Progenitor cell of endocrine pancreas (in vitro differentiated cells): ENCODE measurements around the gene PCMTD2. TPM values are rescaled to one million over a fixed set of nuclear protein-coding genes. Genes with fewer than 3 reads are reported as not detected.

ENCODE experiments used
- DNase-seq: peaks from one replicate; pipeline ENCODE4 v3.0.0; 2021; ENCODE audit warnings: low spot score; ENCODE audit not compliant: unreplicated experiment
- H3K27ac Mint-ChIP-seq: 2 replicates; pipeline ENCODE4 v1.8.0; 2021; ENCODE audit warnings: mild to moderate bottlenecking, moderate library complexity, mixed read lengths
- H3K27me3 Mint-ChIP-seq: 2 replicates; pipeline ENCODE4 v1.8.0; 2021; ENCODE audit warnings: mixed read lengths
- H3K36me3 Mint-ChIP-seq: 2 replicates; pipeline ENCODE4 v1.8.0; 2022; ENCODE audit warnings: mixed read lengths; ENCODE audit not compliant: insufficient read depth
- H3K4me1 Mint-ChIP-seq: 2 replicates; pipeline ENCODE4 v1.8.0; 2021; ENCODE audit warnings: low read depth, mixed read lengths
- H3K4me3 Mint-ChIP-seq: 2 replicates; pipeline ENCODE4 v1.8.0; 2021; ENCODE audit warnings: low read depth, mild to moderate bottlenecking, moderate library complexity, mixed read lengths
- H3K9me3 Mint-ChIP-seq: 2 replicates; pipeline ENCODE4 v1.8.0; 2021; ENCODE audit warnings: low read depth, mixed read lengths
- total RNA-seq: library from RNA; stranded (reverse); gene quantifications from 2 replicates; pipeline ENCODE4 v1.2.1, GENCODE V29; 2021
- TF ChIP-seq, protein P1 (sequence below): fragments of 200-600 bp; sonication (generic); IDR thresholded peaks from one replicate; pipeline ENCODE4 v1.5.0; 2021; ENCODE audit warnings: antibody characterized with exemption, mild to moderate bottlenecking; ENCODE audit not compliant: unreplicated experiment

Gene PCMTD2
- total RNA-seq, 1 donor from 2014 or later = 106 TPM

DNA sequence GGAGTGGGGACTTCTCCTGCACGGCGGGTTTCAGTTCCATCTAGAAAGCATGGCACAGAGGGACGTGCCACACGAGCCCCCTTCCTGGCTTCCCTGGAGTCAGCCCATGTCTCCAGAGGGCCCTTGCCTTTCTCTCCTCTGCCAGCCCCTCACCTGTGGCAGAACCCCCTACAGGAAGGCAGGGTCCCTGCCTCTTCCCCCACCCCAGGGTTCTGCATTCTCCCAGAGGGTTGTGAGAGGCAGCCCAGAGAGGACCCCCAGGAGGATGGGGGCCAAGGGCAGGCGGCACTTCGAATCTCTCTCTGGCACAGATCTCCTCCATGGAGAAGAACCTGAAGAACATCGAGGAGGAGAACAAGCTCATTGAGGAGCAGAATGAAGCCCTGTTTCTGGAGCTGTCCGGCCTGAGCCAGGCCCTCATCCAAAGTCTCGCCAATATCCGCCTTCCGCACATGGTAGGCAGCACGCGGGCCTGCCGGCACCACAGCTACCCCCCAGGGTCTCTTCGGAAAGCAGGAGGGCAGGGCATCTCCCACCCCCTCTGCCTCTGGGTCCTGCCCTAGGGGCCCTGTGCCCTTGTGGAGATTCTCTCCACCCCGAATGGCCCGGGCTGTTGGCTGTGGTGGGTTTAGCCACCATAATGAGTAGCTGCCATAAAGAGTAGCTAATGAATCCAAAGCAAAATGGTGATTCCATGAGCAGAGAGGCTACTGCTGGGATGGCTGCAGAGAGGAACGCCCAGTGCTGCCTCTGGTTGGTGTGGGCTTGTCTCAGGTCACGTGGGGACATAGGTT, 15.9 kb upstream of the PCMTD2 start:
- Mint-ChIP-seq H3K27me3 (no peaks in the 10 kb centered on the region), H3K36me3 (no peaks in the 10 kb centered on the region), H3K4me3 (no peak overlapping the region), H3K27ac (no peak overlapping the region), H3K4me1 (no peaks in the 10 kb centered on the region), H3K9me3 (no peaks in the 10 kb centered on the region)
- no peak for DNase-seq
- TF ChIP-seq, protein P1, sequence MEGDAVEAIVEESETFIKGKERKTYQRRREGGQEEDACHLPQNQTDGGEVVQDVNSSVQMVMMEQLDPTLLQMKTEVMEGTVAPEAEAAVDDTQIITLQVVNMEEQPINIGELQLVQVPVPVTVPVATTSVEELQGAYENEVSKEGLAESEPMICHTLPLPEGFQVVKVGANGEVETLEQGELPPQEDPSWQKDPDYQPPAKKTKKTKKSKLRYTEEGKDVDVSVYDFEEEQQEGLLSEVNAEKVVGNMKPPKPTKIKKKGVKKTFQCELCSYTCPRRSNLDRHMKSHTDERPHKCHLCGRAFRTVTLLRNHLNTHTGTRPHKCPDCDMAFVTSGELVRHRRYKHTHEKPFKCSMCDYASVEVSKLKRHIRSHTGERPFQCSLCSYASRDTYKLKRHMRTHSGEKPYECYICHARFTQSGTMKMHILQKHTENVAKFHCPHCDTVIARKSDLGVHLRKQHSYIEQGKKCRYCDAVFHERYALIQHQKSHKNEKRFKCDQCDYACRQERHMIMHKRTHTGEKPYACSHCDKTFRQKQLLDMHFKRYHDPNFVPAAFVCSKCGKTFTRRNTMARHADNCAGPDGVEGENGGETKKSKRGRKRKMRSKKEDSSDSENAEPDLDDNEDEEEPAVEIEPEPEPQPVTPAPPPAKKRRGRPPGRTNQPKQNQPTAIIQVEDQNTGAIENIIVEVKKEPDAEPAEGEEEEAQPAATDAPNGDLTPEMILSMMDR = no peak

DNA sequence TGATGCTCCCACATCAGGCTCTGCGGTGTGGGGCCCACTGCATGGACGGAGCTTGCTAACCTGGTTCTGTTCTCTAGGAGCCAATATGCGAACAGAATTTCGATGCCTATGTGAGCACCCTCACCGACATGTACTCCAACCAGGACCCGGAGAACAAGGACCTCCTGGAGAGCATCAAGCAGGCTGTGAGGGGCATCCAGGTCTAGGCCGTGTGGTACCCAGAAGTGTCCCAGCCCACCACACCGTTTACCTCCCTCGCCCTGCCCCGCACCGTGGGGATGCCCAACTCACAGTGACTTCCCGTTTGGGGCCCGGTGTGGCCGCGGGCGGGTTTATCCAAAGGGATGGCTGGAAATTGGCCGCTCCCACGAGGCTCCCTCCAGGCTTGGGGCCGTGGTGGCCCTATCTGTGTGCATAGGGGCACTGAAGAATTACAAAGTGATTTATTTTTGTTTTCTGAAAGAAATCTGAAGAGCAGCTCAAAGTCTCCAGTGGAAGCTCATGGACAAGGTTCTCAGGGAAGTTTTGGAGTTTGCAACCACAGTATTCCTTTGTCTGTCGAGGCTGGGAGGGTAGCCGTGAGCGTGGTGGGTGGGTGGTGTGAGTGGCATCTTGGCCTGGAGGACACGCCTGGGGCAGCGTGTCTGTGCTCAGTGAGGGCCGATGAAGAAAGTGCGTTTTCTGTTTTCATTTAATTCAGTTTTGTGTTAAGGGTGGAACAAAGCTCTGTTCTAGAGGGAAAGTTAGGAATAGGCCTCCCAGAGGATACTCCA, 15.1 kb upstream of the PCMTD2 start:
- no peaks in the 10 kb centered on the region for H3K36me3 Mint-ChIP-seq
- no peaks in the 10 kb centered on the region for H3K4me1 Mint-ChIP-seq
- DNase-seq = no peak
- H3K4me3 Mint-ChIP-seq = no peak overlapping the region
- no peaks in the 10 kb centered on the region for H3K27me3 Mint-ChIP-seq
- no peak overlapping the region for H3K27ac Mint-ChIP-seq
- no peaks in the 10 kb centered on the region for H3K9me3 Mint-ChIP-seq
- TF ChIP-seq, protein P1 = no peak

DNA sequence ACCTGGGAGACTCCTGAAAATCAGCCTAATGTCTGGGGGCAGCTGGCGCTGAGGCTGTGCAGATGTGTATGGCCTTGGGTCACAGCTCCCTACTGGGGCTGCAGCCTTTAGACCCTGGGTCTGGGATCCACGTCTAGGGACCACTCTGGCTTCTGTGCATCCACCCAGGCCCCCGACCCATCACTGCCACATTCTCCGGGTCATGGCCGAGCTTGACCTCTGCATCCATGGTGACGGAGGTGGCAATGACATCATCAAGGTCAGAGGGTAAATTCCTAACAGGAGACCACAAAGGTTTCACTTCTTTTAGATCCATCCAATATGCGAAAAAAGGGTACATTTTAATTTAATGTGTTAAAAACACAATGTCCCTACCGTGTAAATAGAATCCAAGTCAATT, 14.5 kb upstream of the PCMTD2 start:
- H3K27ac Mint-ChIP-seq = no peak overlapping the region
- no peak for DNase-seq
- no peaks in the 10 kb centered on the region for H3K27me3 Mint-ChIP-seq
- H3K36me3 Mint-ChIP-seq = no peaks in the 10 kb centered on the region
- no peaks in the 10 kb centered on the region for H3K4me1 Mint-ChIP-seq
- TF ChIP-seq, protein P1 = no peak
- no peaks in the 10 kb centered on the region for H3K9me3 Mint-ChIP-seq
- no peak overlapping the region for H3K4me3 Mint-ChIP-seq

DNA sequence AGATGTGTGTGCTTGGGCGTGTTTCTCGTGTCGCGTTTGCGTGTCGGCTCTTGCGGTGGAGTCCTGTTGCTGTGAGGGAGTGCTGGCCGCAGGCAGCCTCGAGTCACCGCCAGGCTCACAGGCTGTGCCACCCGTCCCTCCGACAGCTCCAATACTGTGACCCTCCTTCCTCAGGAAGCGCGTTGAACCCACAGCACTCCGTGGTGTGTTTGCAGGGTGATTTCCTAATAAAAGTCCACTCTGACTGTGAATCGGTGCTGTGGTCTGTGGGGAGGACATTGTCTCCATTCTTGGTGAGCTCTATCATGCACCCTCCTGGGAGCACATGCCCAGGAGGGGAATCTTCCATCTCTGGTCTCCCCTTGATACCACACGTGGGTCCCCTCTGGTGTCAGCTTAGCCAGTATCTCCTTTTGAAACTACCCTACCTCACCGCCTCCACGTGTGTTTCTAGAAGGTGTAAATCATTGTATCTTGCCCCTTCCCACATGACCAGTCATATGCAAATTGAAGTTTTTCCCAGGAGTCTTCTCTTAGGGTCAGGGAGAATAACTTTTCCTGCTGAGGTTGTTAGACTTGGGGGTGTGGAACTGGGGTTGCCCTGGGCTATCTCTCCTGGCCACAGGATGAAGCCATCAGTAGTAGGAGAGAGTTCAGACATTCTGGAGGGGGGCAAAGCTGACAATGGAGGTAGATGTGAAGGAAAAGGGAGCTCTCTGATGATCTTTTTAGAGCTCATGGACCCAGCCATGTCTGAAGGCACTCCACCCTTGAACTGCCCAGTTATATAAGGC, 13.3 kb upstream of the PCMTD2 start:
- DNase-seq = no peak
- Mint-ChIP-seq H3K9me3 (no peaks in the 10 kb centered on the region), H3K4me3 (no peak overlapping the region), H3K27ac (no peak overlapping the region), H3K27me3 (no peaks in the 10 kb centered on the region), H3K4me1 (no peaks in the 10 kb centered on the region), H3K36me3 (no peaks in the 10 kb centered on the region)
- TF ChIP-seq, protein P1 = no peak
